CD14-positive monocyte (primary cell): ENCODE measurements around the gene CORO1C. TPM values are rescaled to one million over a fixed set of nuclear protein-coding genes. Genes with fewer than 3 reads are reported as not detected.

Experiments used
- DNase-seq, 3 donors: peaks; one replicate each; pipeline ENCODE4 v3.0.0-alpha.2; 2011 to 2022
- H2AFZ ChIP-seq: 2 replicates; pipeline ENCODE4 v1.6.0; 2012; ENCODE audit warnings: mild to moderate bottlenecking, low read depth, low read length, inconsistent platforms; ENCODE audit not compliant: insufficient read depth, poor library complexity, severe bottlenecking
- H3K27ac ChIP-seq, 2 donors: 1 replicate in 1 of 2; 2 replicates in 1 of 2; pipeline ENCODE4 v1.5.1; 2012 to 2013; ENCODE audit warnings: low read length in 2 of 2, control low read depth in 1 of 2, inconsistent platforms in 1 of 2, low read depth in 1 of 2, mild to moderate bottlenecking in 1 of 2
- H3K27me3 ChIP-seq, 2 donors: one replicate each; pipeline versions ENCODE4 v1.6.0 to v1.6.1; 2011 to 2013; ENCODE audit warnings: low read length in 2 of 2; ENCODE audit not compliant: control insufficient read depth in 2 of 2, insufficient read depth in 2 of 2
- H3K36me3 ChIP-seq, 2 donors: replicated peaks in 1 of 2; 1 replicate in 1 of 2; 2 replicates in 1 of 2; pipeline versions ENCODE4 v1.5.1 to v1.6.1; 2012 to 2013; ENCODE audit warnings: low read length in 2 of 2, control low read depth in 1 of 2, inconsistent platforms in 1 of 2, mild to moderate bottlenecking in 1 of 2; ENCODE audit not compliant: insufficient read depth in 2 of 2, control insufficient read depth in 1 of 2
- H3K4me1 ChIP-seq, 2 donors: 1 replicate in 1 of 2; 2 replicates in 1 of 2; pipeline versions ENCODE4 v1.5.1 to v1.6.1; 2012 to 2013; ENCODE audit warnings: low read length in 2 of 2, control low read depth in 1 of 2, inconsistent platforms in 1 of 2, mild to moderate bottlenecking in 1 of 2, moderate library complexity in 1 of 2; ENCODE audit not compliant: insufficient read depth in 2 of 2, control insufficient read depth in 1 of 2
- H3K4me2 ChIP-seq: replicated peaks from 2 replicates; pipeline ENCODE3; 2012; ENCODE audit warnings: low read length, moderate library complexity, mild to moderate bottlenecking; ENCODE audit not compliant: poor library complexity, severe bottlenecking; ENCODE audit errors: extremely low read depth
- H3K4me3 ChIP-seq, 3 experiments: fragments of 200-600 bp in 1 of 3; sonication (generic) in 1 of 3; replicated peaks in 1 of 3; 1 replicate in 2 of 3; 2 replicates in 1 of 3; pipeline ENCODE4 v1.5.1; 2011 to 2013; ENCODE audit warnings: low read length in 3 of 3, mild to moderate bottlenecking in 3 of 3, control low read depth in 2 of 3, low read depth in 2 of 3, inconsistent platforms in 1 of 3, moderate library complexity in 1 of 3
- H3K79me2 ChIP-seq: 2 replicates; pipeline ENCODE4 v1.6.0; 2012; ENCODE audit warnings: mild to moderate bottlenecking, control low read depth, inconsistent platforms, low read length, moderate library complexity; ENCODE audit not compliant: insufficient read depth
- H3K9ac ChIP-seq: 2 replicates; pipeline ENCODE4 v1.6.0; 2017; ENCODE audit warnings: low read length, mild to moderate bottlenecking; ENCODE audit not compliant: insufficient read depth, poor library complexity, severe bottlenecking
- H3K9me3 ChIP-seq, 2 donors: replicated peaks in 1 of 2; 1 replicate in 1 of 2; 2 replicates in 1 of 2; pipeline versions ENCODE4 v1.5.1 to v1.6.1; 2012 to 2013; ENCODE audit warnings: low read length in 2 of 2, control low read depth in 1 of 2; ENCODE audit not compliant: control insufficient read depth in 1 of 2, insufficient read depth in 1 of 2
- H4K20me1 ChIP-seq: 2 replicates; pipeline ENCODE4 v1.6.0; 2012; ENCODE audit warnings: mild to moderate bottlenecking, low read length, control low read depth, moderate library complexity; ENCODE audit not compliant: insufficient read depth
- H3K27ac Mint-ChIP-seq, 7 donors: one replicate each; pipeline ENCODE4 v1.8.0; 2020; ENCODE audit warnings: mild to moderate bottlenecking in 7 of 7, mixed read lengths in 7 of 7, moderate library complexity in 6 of 7, inconsistent platforms in 2 of 7
- H3K27me3 Mint-ChIP-seq, 3 donors: one replicate each; pipeline ENCODE4 v1.8.0; 2021 to 2022; ENCODE audit warnings: low read depth in 3 of 3, mild to moderate bottlenecking in 3 of 3, mixed read lengths in 3 of 3, moderate library complexity in 3 of 3, inconsistent platforms in 1 of 3
- H3K36me3 Mint-ChIP-seq, 2 donors: one replicate each; pipeline ENCODE4 v1.8.0; 2020; ENCODE audit warnings: mixed read lengths in 2 of 2, inconsistent platforms in 1 of 2, mild to moderate bottlenecking in 1 of 2
- H3K4me1 Mint-ChIP-seq: one replicate; pipeline ENCODE4 v1.8.0; 2020; ENCODE audit warnings: mild to moderate bottlenecking, mixed read lengths
- H3K4me3 Mint-ChIP-seq, 2 donors: one replicate each; pipeline ENCODE4 v1.8.0; 2020; ENCODE audit warnings: mild to moderate bottlenecking in 2 of 2, mixed read lengths in 2 of 2, moderate library complexity in 1 of 2
- H3K9me3 Mint-ChIP-seq, 7 donors: one replicate each; pipeline ENCODE4 v1.8.0; 2020 to 2022; ENCODE audit warnings: mixed read lengths in 7 of 7, mild to moderate bottlenecking in 6 of 7, moderate library complexity in 6 of 7, inconsistent platforms in 2 of 7
- CTCF ChIP-seq: fragments of 200-600 bp; IDR thresholded peaks from one replicate; pipeline ENCODE4 v1.8.0; 2022; ENCODE audit warnings: antibody characterized with exemption, mild to moderate bottlenecking
- WGBS: methylation state at CpG from one replicate; pipeline ENCODE4 v1.1.5; 2013; ENCODE audit warnings: missing lambda C conversion rate; ENCODE audit not compliant: insufficient coverage; 5-methylcytosine and 5-hydroxymethylcytosine counted together
- intact Hi-C, 2 donors: fragments of 100-400 bp; cut with micrococcal nuclease; formaldehyde crosslinking; loops; one replicate each; pipeline versions ENCODE4 v1.15.0 to v1.15.1; 2023
- polyA plus RNA-seq, 3 donors: library from polyadenylated mRNA; depleted of rRNA in 1 of 3; unstranded in 2 of 3; stranded (reverse) in 1 of 3; fragments of 300-500 nt in 2 of 3; fragments of >200 nt in 1 of 3; fragmentation: Illumina TruSeq in 2 of 3; gene quantifications; 1 replicate in 2 of 3; 2 replicates in 1 of 3; pipeline ENCODE4 v1.2.3, GENCODE V29; 2012 to 2021

CORO1C gene
- polyA plus RNA-seq, 3 donors, result 77.5 to 285 (median 229) TPM

- H3K9me3 Mint-ChIP-seq, result no peaks in the 10 kb centered on the region
- Histone ChIP-seq H3K36me3 (peaks cover 10 to 42% of the 10 kb centered on the region in 2 donors), H2AFZ (no peak overlapping the region), H3K9ac (no peak overlapping the region), H4K20me1 (peaks cover 77% of the 10 kb centered on the region), H3K27me3 (no peaks in the 10 kb centered on the region), H3K27ac (peak overlapping the region; percentile 88 to 98), H3K4me2 (no peak overlapping the region), H3K4me1 (peaks cover 48 to 61% of the 10 kb centered on the region in 2 donors), H3K9me3 (no peaks in the 10 kb centered on the region), H3K79me2 (peaks cover 98% of the 10 kb centered on the region), H3K4me3 (no peak overlapping the region)
- no peak overlapping the region for H3K4me3 Mint-ChIP-seq
- H3K36me3 Mint-ChIP-seq, result peaks cover 59% of the 10 kb centered on the region in 2 donors
- TF ChIP-seq CTCF, result no peak
- 75% methylated on average over 1 of the region's 6 CpGs for WGBS
- H3K4me1 Mint-ChIP-seq, result peaks cover 70% of the 10 kb centered on the region
- H3K27me3 Mint-ChIP-seq, result no peaks in the 10 kb centered on the region
- intact Hi-C loops, result loop anchor here in 1 of 2 donors (5.0 kb wide), 1 partner anchor 39 kb away; the partner anchor contains the start of gene CORO1C
- no peak for DNase-seq
- H3K27ac Mint-ChIP-seq, result peak overlapping the region; percentile 85 to 100 (median 99)
Measured at GRCh38 chr12:108693186-108693730, 38.1 kb downstream of the CORO1C start.

- peaks cover 67% of the 10 kb centered on the region for H3K4me1 Mint-ChIP-seq
- H3K27me3 ChIP-seq, result no peaks in the 10 kb centered on the region
- WGBS, result 2% methylated on average over 6 of the region's 9 CpGs
- H3K9ac ChIP-seq, result peak overlapping the region; percentile 62
- peaks cover 98% of the 10 kb centered on the region for H3K79me2 ChIP-seq
- peaks cover 49 to 63% of the 10 kb centered on the region in 2 donors for H3K4me1 ChIP-seq
- TF ChIP-seq CTCF, result no peak
- peak; percentile 63 to 80 (median 75) for DNase-seq
- peak overlapping the region; percentile 65 to 75 for H3K4me3 Mint-ChIP-seq
- no peaks in the 10 kb centered on the region for H3K9me3 ChIP-seq
- peak overlapping the region; percentile 95 to 100 (median 99) for H3K27ac Mint-ChIP-seq
- peaks cover 72% of the 10 kb centered on the region for H4K20me1 ChIP-seq
- peaks cover 0 to 2% (median 0%) of the 10 kb centered on the region in 3 donors for H3K27me3 Mint-ChIP-seq
- peak overlapping the region; percentile 46 for H2AFZ ChIP-seq
- H3K27ac ChIP-seq, result peak overlapping the region; percentile 88 to 98
- H3K9me3 Mint-ChIP-seq, result no peaks in the 10 kb centered on the region
- H3K36me3 ChIP-seq, result peaks cover 5 to 32% of the 10 kb centered on the region in 2 donors
- peak overlapping the region; percentile 59 for H3K4me2 ChIP-seq
- peaks cover 53 to 56% of the 10 kb centered on the region in 2 donors for H3K36me3 Mint-ChIP-seq
- intact Hi-C loops, result loop anchor here (2.0 to 5.0 kb wide), 2 partner anchors 39 to 40 kb away; partner anchors contain the start of gene CORO1C (in 2 of the 2)
- H3K4me3 ChIP-seq, result peak overlapping the region in 1 of 3 experiments; percentile 48
Measured at GRCh38 chr12:108691998-108692808, 39.1 kb downstream of the CORO1C start.
